HG02943 (cell line): ENCODE results near the gene CACUL1.
A peak's percentile ranks its signal among the peaks of the same experiment; 100 is the strongest.
"Not testable (repeated sequence)": the region's sequence is repeated elsewhere in the genome, so short reads cannot be mapped to it uniquely, and the experiment has no call there.

Experiments used
- ATAC-seq: cut with Tn5 transposase; IDR thresholded peaks from one replicate; pipeline ENCODE4 v1.9.1; 2021; ENCODE audit warnings: mild to moderate bottlenecking, low read depth, moderate library complexity; ENCODE audit not compliant: unreplicated experiment

CACUL1 gene

DNA sequence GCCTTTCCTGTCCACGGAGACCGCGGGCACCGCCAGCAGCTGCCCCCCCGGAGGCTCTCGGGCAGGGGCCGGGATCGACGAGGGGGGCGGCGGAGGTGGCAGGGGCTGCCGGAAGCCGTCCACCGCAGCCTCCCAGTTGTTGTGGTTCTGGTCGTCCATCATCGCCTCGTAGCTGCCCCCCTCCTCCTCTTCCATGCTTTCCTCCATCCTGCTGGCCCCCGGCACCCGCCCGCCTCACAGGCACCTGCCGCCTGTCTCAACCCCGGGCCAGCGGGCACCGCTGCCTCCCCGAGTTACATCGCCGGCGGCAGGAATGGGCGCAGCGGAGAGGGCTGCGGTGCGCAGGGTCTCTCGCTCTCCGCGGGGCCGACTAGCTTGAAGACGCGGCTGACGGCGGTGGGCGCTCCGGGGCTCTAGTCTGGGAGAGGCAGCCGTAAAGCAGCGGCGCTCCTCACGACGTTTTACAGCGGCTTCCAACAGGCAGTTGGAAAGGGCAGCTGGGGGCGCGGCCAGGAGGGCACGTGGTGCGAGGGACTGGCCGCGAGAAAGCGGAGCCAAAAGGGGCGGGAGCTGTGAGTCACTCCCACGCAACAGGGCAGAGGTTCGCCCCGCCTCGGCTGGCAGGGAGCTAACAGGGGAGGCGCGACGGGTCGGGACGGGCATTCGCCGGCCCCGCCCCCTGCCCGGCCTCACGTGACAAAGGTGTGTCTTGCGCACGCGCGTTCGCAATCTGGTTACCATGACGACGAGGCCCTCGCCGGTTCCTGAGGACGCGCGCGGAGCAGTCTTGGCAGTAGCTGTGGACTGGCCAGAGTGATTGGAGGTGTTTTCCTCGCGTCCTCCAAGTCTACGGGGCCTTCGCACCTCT is at the start of gene CACUL1:
Gene CACUL1 (minus strand): TSS at position 415 of the 868 bp plus-strand sequence. CDS start 208 bp downstream, at position 207.
- ATAC-seq: peak; percentile 98

DNA sequence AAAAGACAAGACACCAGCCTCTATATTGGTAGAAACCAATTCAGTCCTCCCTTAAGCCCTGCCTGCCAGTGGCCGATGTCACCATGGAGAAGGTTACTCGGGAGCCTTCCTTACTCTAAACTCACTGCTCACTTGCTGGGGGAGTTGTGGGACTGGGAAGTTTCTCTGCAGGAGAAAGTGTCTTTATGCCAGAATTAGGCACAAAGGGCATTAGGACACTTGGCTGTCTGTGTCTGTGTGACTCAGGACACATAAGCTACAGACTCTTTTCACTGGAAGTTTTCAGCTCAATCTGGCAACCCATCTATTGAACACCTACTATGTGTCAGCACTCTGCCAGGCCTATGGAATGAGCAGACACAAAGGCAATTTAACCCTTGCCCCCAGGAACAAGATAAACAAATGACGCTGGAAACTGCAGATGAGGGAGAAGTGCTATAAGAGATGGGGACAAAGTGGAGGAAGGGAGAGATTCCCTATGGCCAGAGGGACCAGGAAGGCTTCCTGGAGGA is 49.5 kb upstream of the CACUL1 start:
- no peak for ATAC-seq

DNA sequence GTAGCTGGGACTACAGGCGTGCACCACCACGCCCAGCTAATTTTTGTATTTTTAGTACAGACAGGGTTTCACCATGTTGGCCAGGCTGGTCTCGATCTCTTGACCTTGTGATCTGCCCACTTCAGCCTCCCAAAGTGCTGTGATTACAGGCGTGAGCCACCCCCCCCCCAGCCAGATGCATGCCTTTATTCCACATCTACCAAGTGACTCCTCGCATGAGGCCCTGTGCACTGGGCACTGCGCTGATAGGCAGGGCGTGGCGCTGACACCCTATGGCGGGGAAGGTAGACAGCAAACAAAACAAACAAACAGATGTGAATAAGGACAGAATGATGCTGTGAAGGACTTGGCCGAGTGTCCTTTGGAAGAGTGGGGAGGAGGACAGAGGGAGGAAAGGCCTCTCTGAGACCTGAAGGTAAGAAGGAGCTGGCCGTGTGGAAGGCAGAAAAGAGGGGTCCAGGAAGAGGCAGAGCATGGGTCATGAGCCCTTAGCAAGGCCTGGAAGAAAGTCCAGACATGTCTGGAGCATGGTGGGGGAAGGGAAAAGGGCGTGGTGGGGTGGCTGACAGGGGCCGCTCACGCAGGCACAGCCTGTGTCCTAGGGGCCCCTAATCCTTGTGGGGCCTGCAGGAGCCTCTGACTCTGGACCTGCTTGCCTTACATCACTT is 47.5 kb upstream of the CACUL1 start:
- ATAC-seq: no peak

DNA sequence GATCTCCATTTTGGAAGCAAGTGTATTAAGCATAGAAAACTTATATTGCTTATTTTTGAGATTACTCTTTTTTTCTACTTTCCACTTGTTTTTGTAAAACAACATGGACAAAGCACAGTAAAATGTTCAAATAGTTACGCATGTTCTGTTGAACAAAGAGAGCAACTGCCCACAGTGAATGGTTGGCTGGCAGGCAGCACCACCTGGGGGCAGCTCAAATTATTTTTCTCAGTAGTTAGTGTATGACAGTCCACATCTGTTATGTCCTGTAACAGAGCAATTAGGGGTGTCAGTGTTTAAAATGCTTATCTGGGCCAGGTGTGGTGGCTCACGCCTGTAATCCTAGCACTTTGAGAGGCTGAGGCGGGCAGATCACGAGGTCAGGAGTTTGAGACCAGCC is 46.1 kb upstream of the CACUL1 start:
- ATAC-seq: no peak

DNA sequence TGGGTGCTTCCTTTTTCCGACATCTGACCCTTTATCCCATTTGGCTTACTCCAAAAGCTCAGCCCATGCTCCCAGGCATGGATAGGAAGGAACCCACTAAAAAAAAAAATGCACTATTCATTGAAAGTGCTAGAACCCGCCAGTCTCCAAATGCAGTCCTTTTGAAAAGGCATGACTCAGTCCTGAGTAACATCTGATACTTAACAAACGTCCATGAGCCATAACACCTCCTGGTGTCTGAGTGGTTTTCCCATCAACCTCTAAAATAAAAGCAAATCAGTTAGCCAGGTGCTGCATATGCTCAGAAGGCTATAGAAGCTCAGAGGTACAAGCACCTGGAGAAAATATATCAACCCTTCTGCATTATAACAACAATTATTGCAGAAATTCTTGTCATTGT is 45.0 kb upstream of the CACUL1 start:
- no peak for ATAC-seq

DNA sequence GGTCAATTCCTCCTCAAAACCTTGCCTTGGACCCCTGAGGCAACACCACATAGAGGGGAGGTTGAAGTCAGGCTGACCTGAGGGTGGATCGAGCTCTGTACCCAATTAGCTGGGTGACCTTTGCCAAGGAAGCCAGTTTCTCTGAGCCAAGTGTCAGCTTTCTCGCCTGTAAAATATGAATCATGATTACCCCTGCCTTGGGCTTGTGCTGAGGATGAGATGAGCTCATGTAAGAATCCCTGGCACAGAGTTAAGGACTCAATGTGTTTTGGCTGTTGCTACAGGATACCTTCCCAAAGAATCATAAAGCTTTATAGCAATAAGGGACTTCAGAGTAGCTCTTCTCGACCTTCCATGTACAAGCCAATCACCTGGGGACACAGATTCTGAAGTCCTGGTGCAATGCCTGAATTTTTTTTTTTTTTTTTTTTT is 43.5 kb upstream of the CACUL1 start:
- no peak for ATAC-seq

DNA sequence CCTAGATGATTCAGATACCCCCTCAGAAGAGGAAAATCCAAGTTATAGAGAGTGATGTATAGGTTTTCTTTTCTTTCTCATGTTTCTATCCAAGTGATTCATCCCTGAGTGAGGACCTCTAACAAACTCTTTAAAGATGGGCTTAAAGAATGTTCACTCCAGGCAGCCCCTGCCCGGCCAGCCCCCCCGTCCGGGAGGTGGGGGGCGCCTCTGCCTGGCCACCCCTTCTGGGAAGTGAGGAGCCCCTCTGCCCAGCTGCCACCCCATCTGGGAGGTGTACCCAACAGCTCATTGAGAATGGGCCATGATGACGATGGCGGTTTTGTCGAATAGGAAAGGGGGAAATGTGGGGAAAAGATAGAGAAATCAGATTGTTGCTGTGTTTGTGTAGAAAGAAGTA is 40.2 kb upstream of the CACUL1 start:
- ATAC-seq: not testable (repeated sequence)

DNA sequence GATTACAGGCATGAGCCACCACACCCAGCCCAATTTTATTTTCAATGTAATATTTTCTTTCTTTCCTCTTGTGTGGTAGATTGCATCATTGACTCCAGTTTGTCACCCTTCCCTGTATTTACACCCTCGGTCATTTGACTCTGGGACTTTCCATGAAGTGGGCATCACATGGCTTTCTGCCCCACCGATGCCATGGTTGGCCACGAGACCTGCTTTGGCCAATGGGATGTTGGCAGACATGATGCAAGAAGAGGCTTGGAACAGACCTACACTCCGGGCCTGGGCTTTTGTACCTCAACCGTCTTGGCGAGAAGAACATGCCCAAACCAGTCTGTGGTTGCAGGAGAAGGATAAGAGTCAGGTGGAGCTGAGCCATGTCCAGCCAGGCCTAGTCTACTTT is 38.8 kb upstream of the CACUL1 start:
- no peak for ATAC-seq

DNA sequence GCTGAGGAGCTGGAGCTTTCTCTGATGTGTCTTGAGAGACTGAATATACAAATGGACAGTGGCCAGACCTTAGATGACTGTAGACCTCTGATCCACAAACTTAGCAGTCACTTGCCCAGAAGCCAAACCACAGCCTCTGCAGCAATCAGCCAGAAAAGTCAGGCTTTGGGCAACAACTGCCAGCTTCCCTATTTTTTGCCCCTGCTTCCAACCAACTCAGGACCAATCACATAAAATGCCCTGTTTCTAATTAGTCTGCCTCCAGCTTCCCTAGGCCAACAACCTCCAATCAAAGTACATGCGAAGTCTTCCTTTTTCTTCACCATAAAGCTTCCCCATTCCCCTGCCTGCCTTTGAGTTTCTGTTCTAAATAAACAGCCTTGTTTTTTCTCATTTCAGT is 37.8 kb upstream of the CACUL1 start:
- ATAC-seq: no peak

DNA sequence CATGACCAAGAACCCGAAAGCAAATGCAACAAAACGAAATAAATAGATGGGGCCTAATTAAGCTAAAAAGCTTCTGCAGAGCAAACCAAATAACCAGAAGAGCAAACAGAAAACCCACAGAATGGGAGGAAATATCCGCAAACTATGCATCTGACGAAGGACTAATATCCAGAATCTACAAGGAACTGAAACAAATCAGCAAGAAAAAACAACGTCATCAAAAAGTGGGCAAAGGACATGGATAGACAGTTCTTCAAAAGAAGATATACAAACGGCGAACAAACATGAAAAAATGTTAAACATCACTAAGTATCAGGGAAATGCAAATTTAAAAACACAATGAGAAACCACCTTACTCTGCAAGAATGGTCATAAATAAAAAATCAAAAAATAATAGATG is 35.3 kb upstream of the CACUL1 start:
- ATAC-seq: no peak

DNA sequence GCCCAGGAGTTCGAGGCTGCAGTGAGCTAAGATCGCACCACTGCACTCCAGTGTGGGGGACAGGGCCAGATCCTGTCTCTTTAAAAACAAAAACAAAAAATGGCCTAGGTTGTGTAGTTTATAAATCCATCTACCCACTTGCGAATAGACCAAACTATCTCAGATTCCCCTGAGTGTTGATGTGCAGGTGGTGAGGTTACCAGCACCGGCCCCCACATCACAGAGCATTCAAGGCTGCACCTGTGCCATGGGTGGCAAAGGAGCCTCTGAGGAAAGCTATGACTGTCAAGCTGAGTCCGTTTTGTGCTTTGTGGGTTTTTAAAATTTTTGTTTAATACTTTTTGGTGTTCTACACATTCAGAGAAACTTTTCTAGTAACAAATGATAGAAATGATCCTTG is 30.8 kb upstream of the CACUL1 start:
- ATAC-seq: no peak

DNA sequence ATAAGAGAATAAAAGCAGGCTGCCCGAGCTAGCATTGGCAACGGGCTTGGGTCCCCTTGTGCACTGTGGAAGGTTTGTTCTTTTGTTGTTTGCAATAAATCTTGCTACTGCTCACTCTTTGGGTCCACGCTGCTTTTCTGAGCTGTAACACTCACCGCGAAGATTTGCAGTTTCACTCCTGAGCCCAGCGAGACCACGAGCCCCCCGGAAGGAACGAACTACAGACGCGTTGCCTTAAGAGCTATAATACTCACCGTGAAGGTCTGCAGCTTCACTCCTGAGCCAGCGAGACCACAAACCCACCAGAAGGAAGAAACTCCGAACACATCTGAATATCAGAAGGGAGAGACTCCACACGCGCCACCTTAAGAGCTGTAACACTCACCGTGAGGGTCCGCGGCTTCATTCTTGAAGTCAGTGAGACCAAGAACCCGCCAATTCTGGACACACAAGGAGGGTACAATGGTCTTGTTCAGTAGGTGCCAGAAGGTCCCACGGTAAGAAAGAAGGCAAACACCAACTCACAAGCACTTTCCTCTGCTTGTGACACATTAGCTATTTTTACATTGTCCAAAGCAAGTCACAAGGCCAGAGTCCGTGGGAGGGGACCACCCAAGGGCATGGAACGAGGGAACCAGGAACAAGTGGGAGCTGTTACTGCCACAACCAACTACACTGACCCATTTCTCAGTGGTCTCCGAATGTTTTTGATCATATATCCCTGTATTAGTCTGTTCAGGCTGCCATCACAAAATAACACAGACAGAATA is 29.2 kb upstream of the CACUL1 start:
- no peak for ATAC-seq

DNA sequence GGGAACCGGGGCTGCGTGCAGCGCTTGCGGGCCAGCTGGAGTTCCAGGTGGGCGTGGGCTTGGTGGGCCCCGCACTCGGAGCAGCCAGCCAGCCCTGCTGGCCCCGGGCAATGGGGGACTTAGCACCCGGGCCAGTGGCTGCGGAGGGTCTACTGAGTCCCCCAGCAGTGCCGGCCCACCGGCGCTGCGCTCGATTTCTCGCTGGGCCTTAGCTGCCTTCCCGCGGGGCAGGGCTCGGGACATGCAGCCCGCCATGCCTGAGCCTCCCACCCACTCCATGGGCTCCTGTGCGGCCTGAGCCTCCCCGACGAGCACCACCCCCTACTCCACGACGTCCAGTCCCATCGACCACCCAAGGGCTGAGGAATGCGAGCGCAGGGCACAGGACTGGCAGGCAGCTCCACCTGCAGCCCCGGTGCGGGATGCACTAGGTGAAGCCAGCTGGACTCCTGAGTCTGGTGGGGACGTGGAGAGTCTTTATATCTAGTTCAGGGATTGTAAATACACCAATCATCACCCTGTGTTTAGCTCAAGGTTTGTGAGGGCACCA is 28.2 kb upstream of the CACUL1 start:
- ATAC-seq: not testable (repeated sequence)

DNA sequence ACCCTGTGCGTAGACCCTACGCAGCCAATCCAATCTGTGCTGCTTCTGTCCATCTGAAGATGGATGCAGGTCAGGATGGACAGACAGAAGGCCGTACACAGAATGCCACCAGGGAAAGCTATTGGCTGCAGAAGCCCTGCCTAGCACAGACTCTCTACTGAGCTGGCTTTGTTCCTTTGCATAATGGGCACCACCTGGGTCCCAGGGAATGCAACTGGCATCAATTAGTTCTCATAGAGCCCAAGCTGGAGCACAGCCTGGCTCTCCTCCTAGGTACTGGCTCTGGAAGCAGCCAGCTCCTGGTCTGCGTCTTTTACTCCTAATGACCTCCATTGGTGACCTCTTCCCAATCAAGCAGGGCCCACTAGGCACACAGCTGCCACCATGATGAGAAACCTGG is 26.8 kb upstream of the CACUL1 start:
- no peak for ATAC-seq

DNA sequence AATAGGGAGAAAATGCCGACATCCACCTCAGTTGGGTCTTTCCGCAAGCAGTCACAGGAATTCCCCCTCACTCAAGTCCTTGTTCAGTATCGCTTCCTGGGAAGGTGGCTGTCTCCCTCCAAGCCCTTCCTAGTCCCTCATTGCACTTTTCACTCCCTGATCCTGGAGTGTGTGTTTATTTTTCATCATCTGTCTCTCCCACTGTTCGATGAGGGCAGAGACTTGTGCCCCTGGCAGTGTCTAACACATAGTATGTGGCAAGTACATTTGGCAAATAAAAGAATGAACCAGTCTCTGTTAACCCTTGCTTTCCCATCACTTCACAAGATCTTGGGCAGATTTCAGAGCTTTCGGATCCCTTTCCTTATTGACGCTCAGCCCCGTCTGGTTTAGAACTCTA is 24.0 kb upstream of the CACUL1 start:
- no peak for ATAC-seq

DNA sequence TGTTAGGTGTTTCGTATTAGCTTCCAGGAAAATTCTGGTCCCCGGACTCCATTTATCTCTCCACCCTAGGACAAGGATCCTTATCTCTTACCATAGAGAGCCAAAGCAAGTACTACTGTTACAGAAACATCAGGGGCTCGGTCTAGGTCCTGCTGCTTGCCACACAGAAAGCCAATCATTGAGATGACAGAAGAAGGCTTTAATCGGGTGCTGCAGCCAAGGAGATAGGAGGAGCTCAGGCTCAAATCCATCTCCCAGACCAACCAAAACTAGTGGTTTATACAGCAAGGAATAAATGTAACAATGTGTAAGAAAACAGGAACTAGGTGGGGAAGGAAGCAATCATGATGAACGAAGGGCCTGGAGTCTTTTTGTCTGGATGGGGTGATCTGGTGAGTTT is 22.2 kb upstream of the CACUL1 start:
- ATAC-seq: no peak

DNA sequence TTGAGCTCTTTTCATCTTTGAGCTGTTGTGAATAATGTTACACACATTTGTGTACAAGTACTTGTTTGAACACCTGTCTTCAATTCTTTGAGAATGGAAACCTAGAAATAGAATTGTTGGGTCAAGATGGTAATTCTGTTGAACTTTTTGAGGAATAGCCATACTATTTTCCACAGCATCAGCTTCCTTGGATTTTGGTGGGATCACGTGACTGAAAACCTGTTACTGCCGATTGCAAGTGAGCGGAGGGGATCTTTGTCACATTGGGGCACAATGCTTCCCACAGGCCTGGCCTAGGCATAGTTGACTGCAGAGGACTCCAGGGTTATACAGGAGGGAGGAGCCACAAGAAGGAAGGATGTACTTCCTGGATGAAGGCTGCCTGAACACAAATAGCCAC is 21.3 kb upstream of the CACUL1 start:
- ATAC-seq: no peak

DNA sequence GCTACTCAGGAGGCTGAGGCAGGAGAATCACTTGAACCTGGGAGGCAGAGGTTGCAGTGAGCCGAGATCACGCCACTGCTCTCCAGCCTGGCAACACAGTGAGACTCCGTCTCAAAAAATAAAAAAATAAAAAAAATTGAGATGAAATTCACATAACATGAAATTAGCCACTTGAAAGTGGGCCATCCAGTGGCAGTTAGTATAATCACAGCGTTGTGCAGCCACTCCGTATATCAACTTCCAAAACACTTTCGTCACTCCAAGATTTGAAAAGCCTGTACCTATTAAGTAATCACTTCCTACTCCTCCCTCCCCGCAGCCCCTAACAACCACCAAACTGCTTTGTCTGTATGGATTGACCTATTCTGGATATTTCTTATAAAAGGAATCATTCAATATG is 20.7 kb upstream of the CACUL1 start:
- no peak for ATAC-seq

DNA sequence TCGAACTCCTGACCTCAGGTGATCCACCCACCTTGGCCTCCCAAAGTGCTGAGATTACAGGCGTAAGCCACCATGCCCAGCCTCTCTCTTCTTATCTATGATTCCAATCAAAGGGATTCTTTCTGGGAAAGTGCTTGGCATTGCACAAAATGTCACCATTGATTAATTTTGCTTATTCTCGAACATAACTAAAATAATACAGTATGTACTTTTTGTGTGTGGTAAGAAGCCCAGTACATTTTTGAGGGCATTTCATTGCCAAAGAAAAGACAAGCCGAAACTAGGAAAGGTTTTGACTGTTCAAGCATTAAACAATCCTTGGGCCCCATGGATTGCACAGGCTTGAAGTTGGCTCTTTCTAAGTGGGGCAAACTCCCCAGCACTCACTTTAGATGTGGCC is 18.3 kb upstream of the CACUL1 start:
- ATAC-seq: no peak

DNA sequence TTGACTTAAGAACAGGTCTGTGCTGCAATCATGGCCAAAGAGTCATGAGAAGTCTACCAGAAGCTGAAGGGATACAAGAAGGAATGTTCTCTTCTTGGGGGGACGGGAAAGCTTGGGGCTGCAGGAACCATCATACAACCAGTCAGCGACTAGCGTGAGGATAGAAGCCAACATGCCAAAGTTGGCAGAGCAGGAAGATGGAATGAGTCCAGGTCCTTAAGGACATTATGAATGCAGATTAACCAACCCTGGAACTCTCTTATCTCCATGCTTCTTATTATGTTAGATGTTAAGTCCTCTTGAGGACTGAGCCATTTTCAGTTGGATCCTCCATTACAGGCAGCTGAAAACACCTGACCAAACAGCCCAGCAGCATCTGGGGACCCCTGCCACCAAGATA is 17.2 kb upstream of the CACUL1 start:
- ATAC-seq: no peak
